Head of caudate nucleus (tissue), 42 donors: Measurements from ENCODE around the gene CD101.
A peak's percentile ranks its signal among the peaks of the same experiment; 100 is the strongest.

Source experiments
- DNase-seq, 42 donors: peaks; one replicate each; pipeline versions ENCODE4 v3.0.0 to v3.0.0-alpha.2; 2020 to 2021; ENCODE audit warnings: mixed read lengths in 7 of 42
- intact Hi-C: fragments of 100-400 bp; cut with DNase I; formaldehyde crosslinking; loops from one replicate; pipeline ENCODE4 v1.15.0; 2022

The CD101 gene

GRCh38 chr1:116984406-116985160, 17.0 kb upstream of the CD101 start:
- DNase-seq, result no peak
- intact Hi-C loops, result no loop called here

GRCh38 chr1:116986421-116987255, 14.9 kb upstream of the CD101 start:
- peak in 3 of 42 donors; percentile 15 to 27 (median 20) for DNase-seq
- intact Hi-C loops, result no loop called here

GRCh38 chr1:116987256-116987555, 14.4 kb upstream of the CD101 start:
- DNase-seq, result peak in 14 of 42 donors; percentile 16 to 69 (median 42)

GRCh38 chr1:116988248-116988647, 13.3 kb upstream of the CD101 start:
- DNase-seq, result no peak
- intact Hi-C loops, result no loop called here

More at GRCh38 chr1:116987256-116987555, 14.4 kb upstream of the CD101 start:
- intact Hi-C loops, result no loop called here

GRCh38 chr1:116988908-116989307, 12.7 kb upstream of the CD101 start:
- intact Hi-C loops, result no loop called here
- no peak for DNase-seq

GRCh38 chr1:116989835-116990234, 11.7 kb upstream of the CD101 start:
- no peak for DNase-seq
- intact Hi-C loops, result no loop called here

- intact Hi-C loops, result no loop called here
- peak in 7 of 42 donors; percentile 20 to 58 (median 24) for DNase-seq
These were observed 10.9 kb upstream of the CD101 start for GRCh38 chr1:116990612-116991151.

- no peak for DNase-seq
- intact Hi-C loops, result no loop called here
These were observed 10.3 kb upstream of the CD101 start for GRCh38 chr1:116991171-116991845.

GRCh38 chr1:116991918-116992317, 9.6 kb upstream of the CD101 start:
- intact Hi-C loops, result no loop called here
- no peak for DNase-seq

GRCh38 chr1:116993286-116993685, 8.3 kb upstream of the CD101 start:
- no peak for DNase-seq
- intact Hi-C loops, result no loop called here

- intact Hi-C loops, result no loop called here
These were observed 7.1 kb upstream of the CD101 start for GRCh38 chr1:116994411-116994810.

GRCh38 chr1:116997066-116997465, 4.5 kb upstream of the CD101 start:
- intact Hi-C loops, result no loop called here

More at GRCh38 chr1:116994411-116994810, 7.1 kb upstream of the CD101 start:
- DNase-seq, result no peak

GRCh38 chr1:116997636-116998035, 3.9 kb upstream of the CD101 start:
- intact Hi-C loops, result no loop called here
- no peak for DNase-seq

More at GRCh38 chr1:116997066-116997465, 4.5 kb upstream of the CD101 start:
- no peak for DNase-seq

GRCh38 chr1:116999596-116999995, 2.0 kb upstream of the CD101 start:
- intact Hi-C loops, result no loop called here
- no peak for DNase-seq

GRCh38 chr1:117000142-117000541, 1.4 kb upstream of the CD101 start:
- intact Hi-C loops, result no loop called here
- DNase-seq, result no peak

- DNase-seq, result no peak
These were observed 1.8 kb downstream of the CD101 start for GRCh38 chr1:117003223-117003875.

GRCh38 chr1:117007719-117008013, 6.1 kb downstream of the CD101 start:
- intact Hi-C loops, result no loop called here
- no peak for DNase-seq

More at GRCh38 chr1:117003223-117003875, 1.8 kb downstream of the CD101 start:
- intact Hi-C loops, result no loop called here

- no peak for DNase-seq
- intact Hi-C loops, result no loop called here
These were observed 7.1 kb downstream of the CD101 start for GRCh38 chr1:117008656-117009055.

GRCh38 chr1:117009132-117009531, 7.6 kb downstream of the CD101 start:
- no peak for DNase-seq
- intact Hi-C loops, result no loop called here
